ENCODE measurements around the gene FHIT. TPM values are rescaled to one million over a fixed set of nuclear protein-coding genes. Genes with fewer than 3 reads are reported as not detected.

Gene FHIT
- total and polyA plus RNA-seq, 2 of the 4 experiments (the other 2 are of a cell fraction): 0.07 TPM; not detected in 1

GRCh38 chr3:60803216-60804173, 447.8 kb downstream of the FHIT start:
- 0 out of 2 replicates have a peak, but pooled peaks cover 6% of the 10 kb centered on the region for H3K9me3 ChIP-seq (ENCODE audit: control insufficient read depth, insufficient read depth, low read length)
- no peaks in the 10 kb centered on the region for H3K79me1 ChIP-seq (ENCODE audit: low read depth in 1 of 2, low read length in 2 of 2)
- H2BK20ac ChIP-seq (ENCODE audit: low read depth, low read length): no peak overlapping the region
- no peaks in the 10 kb centered on the region for H3K9me1 ChIP-seq (ENCODE audit: insufficient read depth, low read length)
- H3K9ac ChIP-seq (ENCODE audit: low read depth, low read length): no peak overlapping the region
- CTCF ChIA-PET: no interaction called here
- dilution Hi-C loops (cut with HindIII; ENCODE audit: low sequenced_read_pairs, unreplicated experiment) (no loop called here), in situ Hi-C loops (cut with MboI; ENCODE audit: low sequenced_read_pairs) (no loop called here), intact Hi-C loops (cut with micrococcal nuclease) (no loop called here)
- no peak overlapping the region for H4K91ac ChIP-seq (ENCODE audit: insufficient read depth, low read depth, low read length)
- no peak overlapping the region for H3K18ac ChIP-seq (ENCODE audit: low read depth, low read length)
- H2AK5ac ChIP-seq (ENCODE audit: low read depth, low read length): no peak overlapping the region
- POLR2A ChIA-PET (ENCODE audit: unreplicated experiment): no interaction called here
- no peak overlapping the region for H3K27ac ChIP-seq (ENCODE audit: insufficient read depth, low read length)
- H3K36me3 ChIP-seq (ENCODE audit: control insufficient read depth, insufficient read depth, low read length): no peaks in the 10 kb centered on the region
- no peak overlapping the region for H4K8ac ChIP-seq (ENCODE audit: low read depth in 2 of 2, low read length in 2 of 2)
- no peak overlapping the region for H2BK120ac ChIP-seq (ENCODE audit: low read depth, low read length)
- no peak overlapping the region for H3K4ac ChIP-seq (ENCODE audit: low read depth, low read length)
- H3K4me1 ChIP-seq (ENCODE audit: control insufficient read depth, insufficient read depth, low read length): no peaks in the 10 kb centered on the region
- BruUV-seq (replicated peaks): no TSS peak
- DNase-seq (no peak), ATAC-seq (ENCODE audit: low read depth) (no peak)
- no peaks in the 10 kb centered on the region for H4K20me1 ChIP-seq (ENCODE audit: insufficient read depth, low read length)
- no peak overlapping the region for H3K4me3 ChIP-seq (ENCODE audit: insufficient read depth, low read depth, low read length)
- no peaks in the 10 kb centered on the region for H3K27me3 ChIP-seq (ENCODE audit: control insufficient read depth, insufficient read depth, low read length)
- no peak overlapping the region for H3K56ac ChIP-seq (ENCODE audit: extremely low read depth, insufficient read depth, low read length)
- WGBS, 2 experiments (ENCODE audit: extremely low coverage in 2 of 2, insufficient read length in 1 of 2): 93% methylated on average over 3 of the region's 19 CpGs; no CpG with 5 or more reads in 1 of the 2 experiments
- H2AFZ ChIP-seq (replicated peaks; ENCODE audit: low read length, poor library complexity): no peak overlapping the region
- H3K14ac ChIP-seq (replicated peaks; ENCODE audit: low read depth, low read length): no peak overlapping the region
- no peak overlapping the region for H3K23ac ChIP-seq (ENCODE audit: low read depth, low read length)
- H2BK5ac ChIP-seq (ENCODE audit: low read depth, low read length, poor library complexity, severe bottlenecking): no peak overlapping the region
- H4K5ac ChIP-seq (ENCODE audit: low read depth, low read length): no peak overlapping the region
- no peak overlapping the region for H3K4me2 ChIP-seq (ENCODE audit: low read depth, low read length)
- H2AK9ac ChIP-seq (replicated peaks; ENCODE audit: low read depth, low read length, poor library complexity): no peak overlapping the region
- no peak overlapping the region for H2BK15ac ChIP-seq (ENCODE audit: low read depth, low read length)
- TF ChIP-seq RAD21 (IDR thresholded peaks at IDR 0.05; ENCODE audit: low read length) (no peak), CTCF (conservative IDR thresholded peaks at IDR 0.05; ENCODE audit: low read depth, low read length) (no peak), ELK1 (IDR thresholded peaks at IDR 0.05; ENCODE audit: borderline replicate concordance, low read depth, low read length) (no peak), RCOR1 (IDR thresholded peaks at IDR 0.05; ENCODE audit: insufficient replicate concordance, low read length) (no peak), POLR2A (IDR thresholded peaks at IDR 0.05; ENCODE audit: low read depth, low read length) (no peak), RFX5 (IDR thresholded peaks at IDR 0.05; ENCODE audit: low read depth, low read length) (no peak), BHLHE40 (IDR thresholded peaks at IDR 0.05; ENCODE audit: low read depth, low read length) (no peak), SMC3 (IDR thresholded peaks at IDR 0.05; ENCODE audit: low read depth, low read length) (no peak), USF2 (IDR thresholded peaks at IDR 0.05; ENCODE audit: low read depth, low read length) (no peak), FOS (IDR thresholded peaks at IDR 0.05; ENCODE audit: low read depth, low read length) (no peak), CEBPB (IDR thresholded peaks at IDR 0.05; ENCODE audit: low read depth, low read length) (no peak), MAZ (IDR thresholded peaks at IDR 0.05; ENCODE audit: borderline replicate concordance, low read depth, low read length) (no peak), MXI1 (IDR thresholded peaks at IDR 0.05; ENCODE audit: borderline replicate concordance, low read depth, low read length) (no peak), NFE2L2 (IDR thresholded peaks at IDR 0.05; ENCODE audit: low read depth, low read length) (no peak), CHD1 (IDR thresholded peaks at IDR 0.05; ENCODE audit: low read depth, low read length) (no peak)
